Measurements from ENCODE around the gene HES4.

The HES4 gene

GRCh38 chr1:1042835-1043234 lies 42.9 kb upstream of the HES4 start:
- Histone ChIP-seq H3K36me3 (ENCODE audit: control insufficient read depth in 2 of 2, insufficient read depth in 2 of 2, low read length in 2 of 2) (peaks cover 3 to 6% of the 10 kb centered on the region in 2 donors), H3K27me3 (ENCODE audit: control insufficient read depth in 2 of 2, insufficient read depth in 2 of 2, low read length in 2 of 2) (peaks cover 0 to 3% of the 10 kb centered on the region in 2 donors), H3K4me3 (ENCODE audit: low read length in 2 of 2) (no peak overlapping the region), H3K4me1 (ENCODE audit: control insufficient read depth in 2 of 2, insufficient read depth in 2 of 2, low read length in 2 of 2) (peaks cover 8 to 9% of the 10 kb centered on the region in 2 donors), H3K27ac (ENCODE audit: low read depth in 2 of 2, low read length in 2 of 2) (no peak overlapping the region), H3K9ac (ENCODE audit: low read depth in 1 of 2, low read length in 2 of 2) (no peak overlapping the region), H3K9me3 (ENCODE audit: control insufficient read depth in 2 of 2, low read length in 2 of 2) (no peaks in the 10 kb centered on the region)

- no peaks in the 10 kb centered on the region for H3K9me3 ChIP-seq (ENCODE audit: control insufficient read depth in 2 of 2, low read length in 2 of 2)
- no peak overlapping the region for H3K9ac ChIP-seq (ENCODE audit: low read depth in 1 of 2, low read length in 2 of 2)
- peaks cover 0 to 5% of the 10 kb centered on the region in 2 donors for H3K27me3 ChIP-seq (ENCODE audit: control insufficient read depth in 2 of 2, insufficient read depth in 2 of 2, low read length in 2 of 2)
- no peak overlapping the region for H3K4me3 ChIP-seq (ENCODE audit: low read length in 2 of 2)
- peaks cover 8 to 9% of the 10 kb centered on the region in 2 donors for H3K4me1 ChIP-seq (ENCODE audit: control insufficient read depth in 2 of 2, insufficient read depth in 2 of 2, low read length in 2 of 2)
- peaks cover 0 to 3% of the 10 kb centered on the region in 2 donors for H3K36me3 ChIP-seq (ENCODE audit: control insufficient read depth in 2 of 2, insufficient read depth in 2 of 2, low read length in 2 of 2)
- H3K27ac ChIP-seq (ENCODE audit: low read depth in 2 of 2, low read length in 2 of 2) = no peak overlapping the region
Observed at GRCh38 chr1:1041873-1042272, 42.0 kb upstream of the HES4 start.

DNA sequence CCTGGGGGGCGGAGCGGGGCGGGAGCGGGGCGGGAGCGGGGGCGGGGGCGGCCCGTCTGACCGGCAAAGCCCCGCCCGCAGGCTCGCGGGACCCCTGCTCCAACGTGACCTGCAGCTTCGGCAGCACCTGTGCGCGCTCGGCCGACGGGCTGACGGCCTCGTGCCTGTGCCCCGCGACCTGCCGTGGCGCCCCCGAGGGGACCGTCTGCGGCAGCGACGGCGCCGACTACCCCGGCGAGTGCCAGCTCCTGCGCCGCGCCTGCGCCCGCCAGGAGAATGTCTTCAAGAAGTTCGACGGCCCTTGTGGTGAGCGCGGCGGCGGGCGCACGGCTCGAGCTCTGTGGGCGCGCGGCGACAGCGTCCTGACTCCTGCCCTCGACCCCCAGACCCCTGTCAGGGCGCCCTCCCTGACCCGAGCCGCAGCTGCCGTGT lies 41.2 kb upstream of the HES4 start:
- Histone ChIP-seq H3K4me3 (ENCODE audit: low read length in 2 of 2) (no peak overlapping the region), H3K9ac (ENCODE audit: low read depth in 1 of 2, low read length in 2 of 2) (no peak overlapping the region), H3K27ac (ENCODE audit: low read depth in 2 of 2, low read length in 2 of 2) (no peak overlapping the region), H3K27me3 (ENCODE audit: control insufficient read depth in 2 of 2, insufficient read depth in 2 of 2, low read length in 2 of 2) (peaks cover 0 to 6% of the 10 kb centered on the region in 2 donors), H3K9me3 (ENCODE audit: control insufficient read depth in 2 of 2, low read length in 2 of 2) (no peaks in the 10 kb centered on the region), H3K36me3 (ENCODE audit: control insufficient read depth in 2 of 2, insufficient read depth in 2 of 2, low read length in 2 of 2) (peaks cover 0 to 2% of the 10 kb centered on the region in 2 donors), H3K4me1 (ENCODE audit: control insufficient read depth in 2 of 2, insufficient read depth in 2 of 2, low read length in 2 of 2) (peaks cover 8 to 9% of the 10 kb centered on the region in 2 donors)

DNA sequence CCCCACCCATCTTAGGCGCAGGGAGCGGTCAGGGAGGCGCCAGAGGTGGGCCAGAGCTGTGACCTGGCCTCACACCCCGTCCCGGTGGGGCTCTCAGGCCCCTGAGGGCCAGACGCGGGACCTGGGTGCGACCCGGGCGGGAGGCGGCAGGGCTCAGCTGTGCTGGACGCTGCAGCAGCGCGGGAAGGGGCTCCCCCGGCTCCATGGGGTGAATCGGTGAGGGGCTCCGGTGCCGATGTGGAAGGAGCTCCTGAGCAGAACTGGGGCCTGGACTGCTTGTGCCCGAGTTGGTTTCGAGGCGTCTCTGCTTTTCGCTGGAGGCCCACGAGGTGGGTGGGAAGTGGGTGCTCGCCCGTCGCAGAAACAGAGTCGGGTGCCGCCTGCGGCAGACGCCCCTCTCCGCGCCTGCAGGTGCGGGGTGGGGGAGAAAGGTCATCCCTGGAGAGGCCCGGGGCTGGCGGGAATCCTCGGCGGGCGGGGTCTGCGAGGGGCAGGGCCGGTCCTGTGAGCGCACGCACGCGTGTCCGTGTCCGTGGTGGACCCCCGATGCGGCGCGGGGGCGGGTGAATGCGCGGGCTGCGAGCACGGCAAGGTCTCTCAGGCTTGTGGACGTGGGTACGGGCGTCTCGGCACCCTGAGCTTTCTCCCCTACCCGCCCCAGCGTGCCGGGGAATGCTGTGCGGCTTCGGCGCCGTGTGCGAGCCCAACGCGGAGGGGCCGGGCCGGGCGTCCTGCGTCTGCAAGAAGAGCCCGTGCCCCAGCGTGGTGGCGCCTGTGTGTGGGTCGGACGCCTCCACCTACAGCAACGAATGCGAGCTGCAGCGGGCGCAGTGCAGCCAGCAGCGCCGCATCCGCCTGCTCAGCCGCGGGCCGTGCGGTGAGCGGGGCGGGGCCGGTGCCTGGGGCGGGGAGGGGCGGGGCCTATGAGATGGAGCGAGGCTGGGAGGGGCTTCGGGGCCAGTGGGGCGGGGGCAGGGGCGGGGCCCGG lies 40.4 kb upstream of the HES4 start:
- H3K4me3 ChIP-seq (ENCODE audit: low read length in 2 of 2) = peak overlapping the region; percentile 36 to 37
- no peaks in the 10 kb centered on the region for H3K9me3 ChIP-seq (ENCODE audit: control insufficient read depth in 2 of 2, low read length in 2 of 2)
- H3K36me3 ChIP-seq (ENCODE audit: control insufficient read depth in 2 of 2, insufficient read depth in 2 of 2, low read length in 2 of 2) = peaks cover 0 to 2% of the 10 kb centered on the region in 2 donors
- H3K27me3 ChIP-seq (ENCODE audit: control insufficient read depth in 2 of 2, insufficient read depth in 2 of 2, low read length in 2 of 2) = peaks cover 0 to 6% of the 10 kb centered on the region in 2 donors
- no peak overlapping the region for H3K27ac ChIP-seq (ENCODE audit: low read depth in 2 of 2, low read length in 2 of 2)
- no peak overlapping the region for H3K9ac ChIP-seq (ENCODE audit: low read depth in 1 of 2, low read length in 2 of 2)
- H3K4me1 ChIP-seq (ENCODE audit: control insufficient read depth in 2 of 2, insufficient read depth in 2 of 2, low read length in 2 of 2) = peaks cover 8 to 9% of the 10 kb centered on the region in 2 donors

DNA sequence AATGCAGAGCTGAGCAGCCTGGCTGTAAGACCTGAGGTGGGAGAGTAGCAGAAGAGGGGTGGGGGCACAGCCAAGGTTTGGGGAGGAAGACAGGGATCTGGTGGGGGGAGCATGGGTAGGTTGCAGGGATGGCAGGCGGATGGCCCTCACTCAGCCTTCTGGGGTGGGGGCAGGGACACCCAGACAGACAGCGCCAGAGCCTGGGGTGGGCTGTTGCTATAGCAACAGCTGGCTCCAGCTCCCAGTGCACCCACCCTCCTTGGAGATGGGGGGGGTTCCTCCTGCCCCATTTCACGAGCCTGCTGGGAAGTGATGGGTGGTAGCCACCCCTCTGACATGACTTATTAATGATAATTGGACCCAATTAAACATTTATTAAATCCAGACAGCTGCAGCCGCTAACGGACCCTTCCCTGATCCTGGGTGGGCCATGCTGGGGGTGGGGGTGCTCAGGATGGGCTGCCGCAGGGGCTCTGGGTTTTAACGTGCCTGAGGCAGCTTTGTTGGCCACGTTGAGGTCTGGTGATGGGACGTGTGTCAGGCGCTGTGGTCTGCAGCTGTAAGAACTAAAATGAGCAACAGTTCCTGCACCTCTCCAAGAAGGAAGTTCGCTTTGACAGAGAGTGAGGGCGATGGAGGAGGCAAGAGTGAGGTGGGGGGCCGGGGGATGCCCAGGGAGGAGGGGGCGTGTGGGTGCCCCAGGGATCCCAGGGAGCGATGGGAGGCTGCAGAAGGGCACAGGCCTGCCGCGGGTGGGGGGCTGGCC lies 39.4 kb upstream of the HES4 start:
- Histone ChIP-seq H3K27me3 (ENCODE audit: control insufficient read depth in 2 of 2, insufficient read depth in 2 of 2, low read length in 2 of 2) (peaks cover 0 to 6% of the 10 kb centered on the region in 2 donors), H3K27ac (ENCODE audit: low read depth in 2 of 2, low read length in 2 of 2) (no peak overlapping the region), H3K4me3 (ENCODE audit: low read length in 2 of 2) (no peak overlapping the region), H3K4me1 (ENCODE audit: control insufficient read depth in 2 of 2, insufficient read depth in 2 of 2, low read length in 2 of 2) (peaks cover 8 to 9% of the 10 kb centered on the region in 2 donors), H3K36me3 (ENCODE audit: control insufficient read depth in 2 of 2, insufficient read depth in 2 of 2, low read length in 2 of 2) (peaks cover 0 to 2% of the 10 kb centered on the region in 2 donors), H3K9me3 (ENCODE audit: control insufficient read depth in 2 of 2, low read length in 2 of 2) (no peaks in the 10 kb centered on the region), H3K9ac (ENCODE audit: low read depth in 1 of 2, low read length in 2 of 2) (no peak overlapping the region)

DNA sequence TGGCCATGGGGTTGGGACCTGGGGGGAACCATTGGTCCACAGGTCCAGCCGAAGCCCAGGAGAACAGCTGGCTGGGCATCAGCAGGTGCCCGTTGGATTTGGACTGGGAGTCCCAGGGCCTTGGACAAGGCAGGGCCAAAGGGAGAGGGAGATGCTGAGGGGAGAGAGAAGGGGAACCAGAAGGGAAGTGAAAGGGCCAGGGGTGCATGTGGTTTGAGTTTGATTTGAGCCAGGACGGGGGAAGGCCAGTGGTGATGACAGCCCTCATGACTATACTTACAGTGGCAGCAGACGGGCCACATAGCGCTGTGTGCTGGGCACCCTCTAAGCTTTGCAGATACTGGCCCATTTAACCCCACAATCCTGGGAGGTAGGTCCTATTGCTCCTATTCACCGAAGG lies 38.8 kb upstream of the HES4 start:
- Histone ChIP-seq H3K4me3 (ENCODE audit: low read length in 2 of 2) (no peak overlapping the region), H3K27ac (ENCODE audit: low read depth in 2 of 2, low read length in 2 of 2) (no peak overlapping the region), H3K36me3 (ENCODE audit: control insufficient read depth in 2 of 2, insufficient read depth in 2 of 2, low read length in 2 of 2) (peaks cover 0 to 2% of the 10 kb centered on the region in 2 donors), H3K9ac (ENCODE audit: low read depth in 1 of 2, low read length in 2 of 2) (no peak overlapping the region), H3K9me3 (ENCODE audit: control insufficient read depth in 2 of 2, low read length in 2 of 2) (no peaks in the 10 kb centered on the region), H3K27me3 (ENCODE audit: control insufficient read depth in 2 of 2, insufficient read depth in 2 of 2, low read length in 2 of 2) (peaks cover 0 to 6% of the 10 kb centered on the region in 2 donors), H3K4me1 (ENCODE audit: control insufficient read depth in 2 of 2, insufficient read depth in 2 of 2, low read length in 2 of 2) (peaks cover 8 to 14% of the 10 kb centered on the region in 2 donors)

DNA sequence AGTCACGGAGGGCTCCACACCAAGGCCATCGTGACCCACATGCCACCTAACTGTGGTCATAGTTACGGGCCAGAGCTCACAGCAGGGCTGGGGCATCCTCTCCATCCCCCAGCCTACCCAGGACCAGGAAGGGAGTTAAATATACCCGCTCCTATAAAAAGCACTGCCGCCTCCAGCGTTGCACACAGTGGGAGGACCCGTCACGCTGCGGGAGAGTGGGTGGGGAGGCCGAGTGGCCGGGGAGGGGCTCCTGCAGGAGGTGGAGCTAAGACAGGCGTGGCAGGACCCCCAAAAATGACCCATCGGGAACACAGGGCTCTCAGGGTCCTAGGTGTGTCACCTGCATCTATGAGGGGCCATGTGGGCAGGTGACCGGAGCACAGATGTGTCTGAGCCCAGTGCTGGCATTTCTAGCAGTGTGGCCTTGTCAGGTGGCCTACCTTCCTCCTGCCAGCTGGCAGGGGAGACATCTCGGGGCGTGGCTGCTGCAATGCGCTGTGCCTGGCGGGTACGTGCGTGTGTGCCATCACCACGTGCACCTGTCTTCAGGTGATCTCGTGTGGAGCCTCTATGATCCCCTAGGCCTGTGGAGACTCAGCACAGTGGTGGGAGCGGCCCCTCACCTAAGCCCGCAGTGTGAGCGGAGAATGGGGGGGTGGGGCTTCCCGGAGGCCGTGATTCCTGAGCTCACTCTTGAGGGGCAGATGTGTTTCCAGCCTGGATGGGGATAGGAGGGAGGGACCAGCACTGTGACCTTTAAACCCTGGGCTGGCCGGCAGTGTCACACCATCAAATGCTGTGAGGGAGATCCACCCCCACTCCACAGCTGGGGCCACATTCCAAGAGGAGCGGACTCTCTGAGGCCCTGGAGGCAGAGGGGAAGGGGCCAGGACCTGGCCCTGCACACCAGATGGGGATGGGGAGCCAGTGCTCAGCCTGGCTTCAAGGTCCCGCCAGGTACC lies 37.8 kb upstream of the HES4 start:
- H3K36me3 ChIP-seq (ENCODE audit: control insufficient read depth in 2 of 2, insufficient read depth in 2 of 2, low read length in 2 of 2) = no peaks in the 10 kb centered on the region

GRCh38 chr1:1035291-1035943 lies 35.5 kb upstream of the HES4 start:
- Histone ChIP-seq H3K9me3 (ENCODE audit: control insufficient read depth in 2 of 2, low read length in 2 of 2) (no peaks in the 10 kb centered on the region), H3K27me3 (ENCODE audit: control insufficient read depth in 2 of 2, insufficient read depth in 2 of 2, low read length in 2 of 2) (peaks cover 0 to 11% of the 10 kb centered on the region in 2 donors), H3K27ac (ENCODE audit: low read depth in 2 of 2, low read length in 2 of 2) (no peak overlapping the region), H3K4me3 (ENCODE audit: low read length in 2 of 2) (no peak overlapping the region), H3K9ac (ENCODE audit: low read depth in 1 of 2, low read length in 2 of 2) (no peak overlapping the region), H3K36me3 (ENCODE audit: control insufficient read depth in 2 of 2, insufficient read depth in 2 of 2, low read length in 2 of 2) (no peaks in the 10 kb centered on the region), H3K4me1 (ENCODE audit: control insufficient read depth in 2 of 2, insufficient read depth in 2 of 2, low read length in 2 of 2) (peaks cover 17 to 19% of the 10 kb centered on the region in 2 donors)

More for the DNA sequence above, 37.8 kb upstream of the HES4 start:
- no peak overlapping the region for H3K9ac ChIP-seq (ENCODE audit: low read depth in 1 of 2, low read length in 2 of 2)
- H3K27ac ChIP-seq (ENCODE audit: low read depth in 2 of 2, low read length in 2 of 2) = no peak overlapping the region
- H3K4me3 ChIP-seq (ENCODE audit: low read length in 2 of 2) = no peak overlapping the region
- peaks cover 0 to 6% of the 10 kb centered on the region in 2 donors for H3K27me3 ChIP-seq (ENCODE audit: control insufficient read depth in 2 of 2, insufficient read depth in 2 of 2, low read length in 2 of 2)
- no peaks in the 10 kb centered on the region for H3K9me3 ChIP-seq (ENCODE audit: control insufficient read depth in 2 of 2, low read length in 2 of 2)
- peaks cover 13 to 14% of the 10 kb centered on the region in 2 donors for H3K4me1 ChIP-seq (ENCODE audit: control insufficient read depth in 2 of 2, insufficient read depth in 2 of 2, low read length in 2 of 2)

DNA sequence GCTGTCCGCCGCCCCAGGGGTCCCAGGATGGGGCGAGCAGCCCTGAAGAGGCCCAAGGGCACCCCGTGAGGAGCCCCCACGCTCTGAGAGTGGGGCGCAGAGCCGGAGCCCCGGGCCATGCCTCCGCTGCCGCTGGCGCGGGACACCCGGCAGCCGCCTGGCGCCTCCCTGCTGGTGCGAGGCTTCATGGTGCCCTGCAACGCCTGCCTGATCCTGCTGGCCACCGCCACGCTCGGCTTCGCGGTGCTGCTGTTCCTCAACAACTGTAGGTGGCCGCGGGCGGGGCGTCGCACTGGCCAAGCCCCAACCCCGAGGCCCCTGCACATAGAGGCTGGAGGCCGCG lies 34.5 kb upstream of the HES4 start:
- Histone ChIP-seq H3K4me3 (ENCODE audit: low read length in 2 of 2) (no peak overlapping the region), H3K4me1 (ENCODE audit: control insufficient read depth in 2 of 2, insufficient read depth in 2 of 2, low read length in 2 of 2) (peaks cover 10 to 12% of the 10 kb centered on the region in 2 donors), H3K27me3 (ENCODE audit: control insufficient read depth in 2 of 2, insufficient read depth in 2 of 2, low read length in 2 of 2) (peaks cover 0 to 11% of the 10 kb centered on the region in 2 donors), H3K9me3 (ENCODE audit: control insufficient read depth in 2 of 2, low read length in 2 of 2) (no peaks in the 10 kb centered on the region), H3K27ac (ENCODE audit: low read depth in 2 of 2, low read length in 2 of 2) (no peak overlapping the region), H3K9ac (ENCODE audit: low read depth in 1 of 2, low read length in 2 of 2) (no peak overlapping the region), H3K36me3 (ENCODE audit: control insufficient read depth in 2 of 2, insufficient read depth in 2 of 2, low read length in 2 of 2) (no peaks in the 10 kb centered on the region)
